Effector CD4-positive, alpha-beta T cell (primary cell): ENCODE measurements around the gene PCSK4.
A peak's percentile ranks its signal among the peaks of the same experiment; 100 is the strongest.
"Not testable (repeated sequence)": the region's sequence is repeated elsewhere in the genome, so short reads cannot be mapped to it uniquely, and the experiment has no call there.

Source experiments
- DNase-seq: peaks from one replicate; pipeline ENCODE4 v3.0.0-alpha.2; 2020

PCSK4 gene

DNA sequence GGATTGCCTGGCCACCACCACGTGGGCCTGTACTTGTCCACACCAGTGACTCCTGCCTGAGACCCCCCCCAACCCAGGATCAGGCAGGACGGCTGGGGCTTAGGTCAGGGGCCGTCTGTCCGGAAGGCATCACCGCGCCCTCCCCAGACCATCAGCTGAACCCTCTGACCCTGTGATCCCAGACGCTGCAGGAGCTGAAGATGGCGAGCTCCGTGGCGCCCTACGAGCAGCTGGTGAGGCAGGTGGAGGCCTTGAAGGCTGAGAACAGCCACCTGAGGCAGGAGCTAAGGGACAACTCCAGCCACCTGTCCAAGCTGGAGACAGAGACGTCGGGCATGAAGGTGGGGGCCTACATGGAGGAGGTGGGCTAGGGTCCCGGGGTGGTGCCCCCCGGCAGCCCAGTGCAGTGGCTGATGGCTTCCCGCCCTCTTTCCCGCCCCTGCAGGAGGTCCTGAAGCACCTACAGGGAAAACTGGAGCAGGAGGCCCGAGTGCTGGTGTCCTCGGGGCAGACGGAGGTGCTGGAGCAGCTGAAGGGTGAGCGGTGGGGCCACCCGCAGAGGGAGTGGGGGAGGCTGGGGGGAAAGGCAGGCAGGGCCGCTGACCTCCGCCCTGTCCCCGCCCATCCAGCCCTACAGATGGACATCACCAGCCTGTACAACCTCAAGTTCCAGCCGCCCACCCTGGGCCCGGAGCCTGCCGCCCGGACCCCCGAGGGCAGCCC, 37.2 kb downstream of the PCSK4 start:
- DNase-seq, result no peak

DNA sequence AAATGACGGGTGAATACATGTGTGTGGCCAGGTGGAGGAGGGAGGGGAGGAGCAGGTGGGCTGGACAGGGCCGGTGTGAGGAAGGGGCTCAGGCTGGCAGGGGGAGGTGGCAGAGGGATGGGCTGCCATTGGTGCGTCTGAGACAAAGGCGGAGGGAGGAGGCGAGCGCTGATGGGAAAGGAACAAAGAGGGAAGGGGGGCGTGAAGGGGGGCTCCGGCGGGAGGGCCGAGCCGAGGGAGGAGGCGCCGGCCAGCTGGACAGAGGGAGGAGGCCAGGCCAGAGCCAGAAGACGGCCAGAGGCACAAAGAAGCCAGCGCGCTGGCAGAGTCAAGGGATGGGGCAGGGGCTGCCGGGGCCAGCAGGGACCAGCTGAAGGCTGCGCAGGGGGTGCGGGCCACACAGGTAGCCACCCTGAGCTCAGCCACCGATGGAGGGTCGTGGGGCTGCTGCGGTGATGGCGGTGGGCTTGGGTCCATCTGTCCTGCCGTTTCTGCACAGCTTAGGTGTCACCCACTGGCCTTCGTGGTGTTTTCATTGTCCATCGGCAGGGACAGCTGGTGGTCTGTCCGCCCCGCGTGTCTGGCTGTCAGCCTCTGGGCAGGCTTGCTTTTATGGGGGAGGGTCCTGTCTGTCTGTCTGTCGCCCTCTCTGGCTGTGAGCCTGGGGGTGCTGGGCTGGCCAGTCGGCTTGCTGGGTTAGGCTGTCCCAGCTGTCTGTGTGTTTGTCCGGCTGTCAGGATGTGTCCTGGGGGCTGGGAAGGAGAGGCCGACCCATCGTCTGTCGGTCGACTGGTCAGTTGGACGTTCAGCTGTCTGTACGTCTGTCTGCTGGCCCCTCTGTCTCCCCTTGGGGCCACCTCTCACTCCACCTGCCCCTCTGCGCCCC, 38.0 kb downstream of the PCSK4 start:
- no peak for DNase-seq

DNA sequence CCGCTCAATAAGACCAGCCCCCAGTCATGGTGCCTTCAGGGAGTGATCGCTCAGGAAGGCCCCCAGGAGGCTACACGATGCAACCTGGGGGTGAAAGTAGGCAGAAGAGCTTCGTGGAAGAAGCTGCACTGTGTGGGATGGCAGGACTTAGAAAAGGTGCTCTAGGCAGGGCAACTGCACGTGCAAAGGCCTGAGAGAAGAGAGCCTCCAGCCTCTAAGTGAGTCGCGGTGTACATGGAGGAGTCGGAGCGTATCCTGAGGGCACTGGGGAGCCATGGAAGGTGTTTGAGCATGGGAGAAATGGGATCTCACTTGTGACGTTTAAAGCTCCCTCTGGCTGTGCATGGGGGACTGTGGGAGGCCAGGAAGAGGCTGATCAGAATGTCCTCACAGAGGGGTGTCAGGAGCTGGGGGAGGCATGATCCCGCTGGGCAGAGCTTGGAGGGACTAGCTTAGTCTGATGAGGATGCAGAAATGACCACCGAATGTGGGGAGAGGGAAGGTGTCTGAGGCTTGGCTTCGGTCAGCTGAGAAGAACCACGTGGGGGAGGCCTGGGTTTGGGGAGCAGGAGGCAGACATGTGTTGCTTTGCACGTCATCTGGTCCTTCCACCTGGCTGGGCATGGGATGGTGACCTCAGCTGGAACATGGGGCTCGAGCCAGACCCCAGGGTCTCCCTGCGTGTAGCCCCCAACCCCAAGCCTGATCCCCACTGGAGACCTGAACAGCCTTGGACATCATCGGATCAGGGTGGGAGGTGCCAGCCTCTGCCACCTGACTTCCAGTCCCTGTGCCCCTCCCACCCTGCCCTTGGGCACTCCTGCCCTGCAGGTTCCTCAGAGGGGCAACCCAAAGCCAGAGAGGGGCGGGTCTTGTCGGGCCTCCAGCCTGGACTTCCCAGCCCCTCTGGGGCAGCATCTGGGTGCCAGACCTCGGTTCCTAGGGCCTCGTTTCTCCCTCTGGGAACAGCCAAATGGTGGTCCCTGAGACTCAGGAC, 39.1 kb downstream of the PCSK4 start:
- DNase-seq, result no peak

DNA sequence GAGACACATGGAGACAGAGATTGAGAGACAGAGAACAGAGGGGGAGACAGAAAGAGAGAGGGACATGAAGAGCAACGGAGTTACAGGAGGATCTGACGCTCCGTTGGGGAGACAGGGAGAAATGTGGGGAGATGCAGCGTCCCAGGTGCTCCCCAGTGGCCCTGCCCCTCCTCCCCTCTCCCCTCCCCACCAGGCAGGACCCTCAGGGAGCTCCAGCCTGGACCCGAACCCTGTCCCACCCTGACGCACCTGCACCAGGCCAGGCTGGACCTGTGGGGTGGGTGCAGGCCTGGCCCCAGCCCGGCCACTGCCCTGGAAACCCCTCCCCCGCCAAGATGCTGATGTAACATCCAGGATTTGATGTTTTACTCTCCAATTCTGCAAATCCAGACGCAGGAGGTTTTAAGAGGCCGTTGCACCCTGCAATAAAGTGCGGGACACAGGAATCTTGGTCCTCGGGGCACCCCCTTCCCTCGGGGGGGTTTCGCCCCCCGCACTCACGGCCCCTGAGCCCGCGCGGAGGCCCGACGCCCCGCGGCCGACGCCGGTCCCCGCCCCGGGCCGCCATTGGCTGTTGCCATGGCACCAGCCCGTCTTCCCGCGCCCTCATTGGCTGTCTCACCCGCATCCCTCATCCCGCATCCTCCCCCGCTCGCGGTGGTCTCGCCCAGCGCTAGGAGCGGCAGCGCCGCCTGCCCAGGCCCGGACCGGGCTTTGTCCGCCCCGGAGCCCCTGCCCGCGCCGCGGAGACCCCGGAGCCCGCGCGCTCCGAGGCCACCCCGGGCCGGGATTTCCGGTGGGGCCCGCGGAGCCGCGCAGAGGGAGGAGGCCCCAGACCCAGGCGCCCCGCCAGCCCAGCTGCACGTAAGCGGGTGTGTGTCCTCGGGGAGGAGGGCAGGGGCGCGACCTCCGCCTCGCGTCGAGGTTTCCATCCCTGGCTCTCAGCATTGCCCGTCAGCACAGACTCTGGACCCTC, 40.4 kb downstream of the PCSK4 start, which contains the start of gene APC2:
Gene APC2, plus strand, starts transcription at position 655 of the 976 bp plus-strand sequence. CDS start 2,881 bp downstream, outside the sequence.
- DNase-seq, result no peak

DNA sequence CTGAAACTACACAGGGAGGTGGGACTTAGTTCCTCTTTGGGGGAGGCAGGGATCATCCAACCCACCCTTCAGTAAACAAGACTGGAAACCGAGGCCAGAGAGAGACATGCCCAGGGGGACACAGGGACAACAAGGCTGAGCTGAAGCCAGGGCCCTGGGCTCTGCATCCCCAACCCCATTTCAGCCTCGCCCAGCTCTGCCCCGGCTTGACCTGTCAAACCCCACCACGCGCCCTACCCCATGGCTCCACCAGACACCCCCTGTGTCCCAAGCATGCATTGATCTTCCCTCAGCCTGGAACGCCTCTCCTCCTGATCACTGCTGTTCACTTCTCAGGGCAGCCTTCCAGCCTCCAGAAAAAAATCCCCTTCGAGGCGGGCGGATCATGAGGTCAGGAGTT, 42.2 kb downstream of the PCSK4 start:
- no peak for DNase-seq

DNA sequence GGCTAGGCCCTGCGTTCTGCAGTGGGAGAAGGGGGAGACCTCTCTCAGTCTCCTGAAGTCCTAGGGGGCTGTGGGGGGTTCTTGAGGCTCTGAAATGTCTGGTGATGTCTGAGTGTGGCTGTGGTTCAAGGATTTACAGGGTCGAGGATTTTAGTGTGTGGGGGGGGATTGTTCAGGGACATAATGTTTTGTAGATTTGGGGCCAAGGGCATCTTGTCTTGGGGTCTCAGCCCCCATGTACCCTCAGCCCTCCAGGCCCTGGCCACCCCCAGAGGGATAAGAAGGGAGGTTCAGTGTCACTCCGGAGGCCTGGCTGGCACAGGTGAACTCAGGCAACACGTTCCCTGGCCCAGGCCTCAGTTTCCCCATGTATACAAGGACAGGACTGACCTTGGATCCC, 42.6 kb downstream of the PCSK4 start:
- DNase-seq, result no peak

DNA sequence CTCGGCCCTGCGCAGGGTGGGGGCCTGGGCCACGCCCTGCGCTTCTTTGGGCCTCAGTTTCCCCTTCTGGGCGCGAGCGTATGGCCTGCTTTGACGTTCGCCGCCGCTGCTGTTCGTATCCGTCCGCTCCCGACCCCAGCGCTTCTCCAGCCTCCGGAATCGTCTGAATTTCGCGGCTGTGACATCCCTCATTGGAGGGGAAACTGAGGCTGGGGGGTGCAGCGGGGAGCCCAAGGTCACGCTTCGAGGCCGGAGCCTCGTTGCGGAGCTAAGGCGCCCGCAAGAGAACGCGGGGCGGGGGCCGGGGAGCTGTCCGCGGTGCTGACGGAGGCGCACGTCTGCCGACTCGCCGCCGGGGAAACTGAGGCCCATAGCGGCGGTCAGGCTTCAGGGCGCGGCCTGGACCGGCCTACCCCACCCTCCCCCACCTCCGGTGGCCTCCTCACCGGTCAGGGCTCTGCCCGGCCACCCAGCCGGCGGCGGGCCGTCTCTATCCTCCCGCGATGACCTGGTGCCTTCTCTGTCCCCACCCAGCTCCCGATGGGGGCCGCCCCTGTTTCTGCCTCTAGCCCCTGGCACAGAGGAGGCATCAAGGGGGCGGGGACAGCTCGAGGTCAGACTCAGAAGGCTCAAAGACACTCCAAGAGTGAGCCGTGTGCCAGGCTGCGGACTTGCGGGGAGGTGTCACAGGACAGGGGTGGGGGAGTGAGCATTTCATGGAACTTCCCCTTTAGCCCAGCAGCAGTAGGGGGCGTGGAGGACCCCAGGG, 43.3 kb downstream of the PCSK4 start:
- peak; percentile 21 for DNase-seq

DNA sequence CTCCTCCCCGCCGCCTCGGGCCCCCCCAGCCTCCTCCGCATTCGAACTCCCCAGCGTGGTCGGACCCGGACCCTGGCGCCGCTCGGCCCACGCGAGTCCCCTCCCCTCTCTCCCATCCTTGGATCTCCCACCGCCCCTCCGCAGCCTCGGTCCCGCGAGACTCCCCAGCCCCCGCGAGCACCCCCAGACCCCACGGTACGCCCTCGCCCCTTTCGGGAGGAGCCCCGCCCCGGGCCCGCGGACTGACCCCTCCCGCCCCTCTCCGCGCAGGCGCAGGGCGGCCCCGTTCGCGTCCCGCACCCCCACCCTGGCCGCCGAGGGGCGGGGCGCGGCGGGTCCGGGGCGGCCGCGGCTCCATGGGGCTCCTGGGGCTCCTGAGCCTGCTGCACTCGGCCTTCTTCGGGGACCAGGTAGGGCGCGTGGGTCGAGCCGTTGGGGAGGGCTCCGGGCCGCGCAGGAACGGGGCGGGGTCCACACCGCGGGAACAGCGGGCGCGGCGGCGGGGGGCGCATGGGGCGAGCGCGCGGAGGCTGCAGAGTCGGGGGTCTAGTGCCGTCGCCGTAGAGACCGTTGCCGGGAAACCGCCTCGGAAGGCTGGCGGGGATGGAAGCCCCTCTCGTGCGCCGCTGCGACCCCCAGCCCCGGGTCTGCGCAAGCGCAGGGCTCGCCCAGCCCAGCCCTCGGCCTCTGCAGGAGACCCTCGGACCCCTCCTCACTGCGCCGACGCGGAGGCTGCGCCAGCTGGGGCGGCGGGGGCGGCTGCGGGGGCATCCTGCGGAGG, 44.0 kb downstream of the PCSK4 start:
- DNase-seq, result no peak

DNA sequence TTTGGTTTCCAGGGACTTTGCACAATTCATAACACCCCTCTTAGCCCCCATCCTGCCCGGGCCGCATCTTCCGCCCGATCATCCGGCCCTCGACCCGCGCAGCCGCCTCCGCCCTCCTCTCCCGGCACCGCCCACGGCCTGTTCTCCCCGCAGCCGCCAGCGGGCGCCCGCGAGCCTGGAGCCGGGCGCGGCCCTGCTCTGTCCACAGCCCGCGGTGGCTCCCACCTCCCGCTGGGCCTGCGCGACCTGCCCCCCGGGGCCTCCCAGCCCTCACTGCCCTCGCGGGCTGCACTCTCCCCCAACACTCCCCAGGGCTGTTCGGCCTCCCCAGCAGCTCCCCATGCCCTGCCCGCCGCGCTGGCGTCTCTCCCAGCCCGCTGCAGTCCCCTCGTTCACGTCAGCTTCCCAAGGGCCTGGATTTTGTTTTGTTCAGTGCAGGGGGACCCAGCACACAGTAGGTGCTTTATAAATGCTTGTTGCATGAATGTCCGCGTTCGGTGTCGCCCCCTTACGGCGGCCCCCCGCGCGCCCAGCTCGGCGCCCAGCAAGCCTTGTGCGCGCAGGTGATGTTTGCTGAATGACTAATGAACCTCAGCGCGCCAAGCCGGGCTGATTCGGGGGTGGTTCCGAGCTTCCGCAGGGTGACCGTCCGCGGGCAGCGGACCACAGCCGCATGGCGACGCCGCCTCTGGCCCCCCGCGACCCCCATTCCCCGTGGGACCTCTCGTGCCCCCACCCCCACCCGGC, 44.8 kb downstream of the PCSK4 start:
- peak; percentile 57 for DNase-seq

DNA sequence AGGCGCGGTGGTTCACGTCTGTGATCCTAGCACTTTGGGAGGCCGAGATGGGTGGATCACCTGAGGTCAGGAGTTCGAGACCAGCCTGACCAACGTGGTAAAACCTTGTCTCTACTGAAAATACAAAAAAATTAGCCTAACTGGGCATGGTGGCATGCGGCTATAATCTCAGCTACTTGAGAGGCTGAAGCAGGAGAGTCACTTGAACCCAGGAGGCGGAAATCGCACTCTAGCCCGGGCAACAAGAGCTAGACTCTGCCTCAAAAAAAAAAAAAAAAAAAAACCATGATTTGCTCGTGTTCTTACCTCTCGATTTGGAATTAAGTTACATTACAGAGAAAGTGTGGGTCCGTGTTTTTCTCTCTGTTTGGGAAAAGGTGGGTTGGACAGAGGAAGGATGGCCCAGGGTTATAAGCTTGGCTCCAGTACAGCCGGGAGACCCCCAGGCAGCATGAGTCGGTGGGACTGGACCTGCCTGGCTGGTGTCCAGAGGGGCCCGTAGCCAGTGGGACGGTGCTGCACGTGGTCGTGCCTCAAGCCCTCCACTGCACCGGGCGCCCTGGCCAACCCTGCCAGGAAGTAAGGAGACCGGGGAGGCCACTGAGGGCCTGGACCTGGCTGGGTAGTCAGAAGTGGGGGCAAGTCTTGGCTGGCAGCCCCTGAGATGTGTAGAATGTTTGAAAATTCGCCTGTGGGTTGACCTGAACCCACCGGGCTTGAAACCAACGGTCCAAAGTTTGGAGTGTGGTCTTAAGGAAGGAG, 48.3 kb downstream of the PCSK4 start:
- DNase-seq, result no peak

DNA sequence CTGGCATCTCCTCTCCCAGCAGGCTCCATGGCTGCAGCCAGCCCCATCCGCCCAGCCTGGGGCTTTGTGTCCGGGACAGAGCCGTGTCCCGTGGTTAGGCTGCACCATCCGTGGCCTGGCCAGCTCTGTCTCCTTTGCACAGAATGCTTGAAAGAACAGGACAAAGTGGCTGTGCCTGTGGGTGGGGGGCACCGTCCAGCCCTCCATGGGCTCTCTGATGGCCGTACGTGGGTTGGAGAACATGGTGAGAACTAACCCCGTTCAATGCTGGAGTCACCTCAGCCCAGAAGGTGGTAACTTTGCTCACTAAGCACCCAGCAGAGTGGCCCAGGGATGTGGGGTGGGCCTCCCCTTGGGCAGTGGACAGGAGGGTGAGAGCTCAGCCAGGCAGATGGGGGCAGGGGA, 49.1 kb downstream of the PCSK4 start:
- no peak for DNase-seq

DNA sequence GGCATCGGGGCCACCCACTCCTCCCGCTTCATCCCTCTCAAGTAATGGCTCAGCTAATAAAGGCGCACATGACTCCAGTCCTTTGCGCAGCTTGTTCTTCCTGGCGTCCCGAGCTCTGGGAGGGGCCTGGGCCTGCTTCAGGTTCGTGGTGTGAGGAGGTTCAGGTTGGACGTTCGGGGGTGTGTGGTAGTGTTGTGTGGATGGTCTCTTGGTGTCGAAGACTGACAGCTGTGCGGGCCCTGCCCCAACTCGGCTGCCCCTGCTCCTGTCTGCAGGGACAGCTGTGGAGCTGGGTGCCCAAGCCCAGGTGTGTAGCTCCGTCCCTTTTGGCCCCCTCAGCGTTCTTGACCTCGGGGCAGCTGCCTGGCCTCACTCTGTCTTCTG, 49.7 kb downstream of the PCSK4 start:
- DNase-seq, result no peak

DNA sequence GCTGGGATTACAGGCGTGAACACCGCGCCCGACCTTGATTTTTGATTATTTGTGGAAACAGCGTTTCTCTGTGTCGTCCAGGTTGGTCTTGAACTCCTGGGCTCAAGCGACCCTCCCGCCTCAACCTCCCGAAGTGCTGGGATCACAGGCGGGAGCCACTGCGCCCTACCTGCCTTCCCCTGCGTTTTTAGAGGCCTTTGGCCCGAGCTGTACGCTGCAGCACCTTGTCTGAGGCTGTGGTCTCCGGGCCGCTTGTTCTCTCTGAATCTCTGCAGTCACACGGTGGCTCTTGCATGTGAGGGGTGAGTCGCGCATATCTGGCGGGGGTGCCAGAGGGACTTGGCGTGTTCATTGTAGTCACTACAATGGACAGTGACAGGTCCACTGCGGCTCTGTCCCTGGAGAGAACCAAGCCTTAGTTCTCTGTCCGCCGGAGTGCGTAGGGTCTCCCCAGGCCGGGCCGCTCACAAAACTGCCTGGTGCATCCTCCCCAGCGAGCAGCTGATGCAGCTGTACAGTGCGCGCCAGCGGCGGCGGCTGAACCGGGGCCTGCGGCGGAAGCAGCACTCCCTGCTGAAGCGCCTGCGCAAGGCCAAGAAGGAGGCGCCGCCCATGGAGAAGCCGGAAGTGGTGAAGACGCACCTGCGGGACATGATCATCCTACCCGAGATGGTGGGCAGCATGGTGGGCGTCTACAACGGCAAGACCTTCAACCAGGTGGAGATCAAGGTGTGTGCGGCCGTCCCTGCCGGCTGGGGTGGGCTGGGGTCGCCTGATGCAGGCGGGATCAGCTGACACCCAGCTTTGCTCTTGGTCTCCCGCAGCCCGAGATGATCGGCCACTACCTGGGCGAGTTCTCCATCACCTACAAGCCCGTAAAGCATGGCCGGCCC, 50.4 kb downstream of the PCSK4 start:
- not testable (repeated sequence) for DNase-seq

DNA sequence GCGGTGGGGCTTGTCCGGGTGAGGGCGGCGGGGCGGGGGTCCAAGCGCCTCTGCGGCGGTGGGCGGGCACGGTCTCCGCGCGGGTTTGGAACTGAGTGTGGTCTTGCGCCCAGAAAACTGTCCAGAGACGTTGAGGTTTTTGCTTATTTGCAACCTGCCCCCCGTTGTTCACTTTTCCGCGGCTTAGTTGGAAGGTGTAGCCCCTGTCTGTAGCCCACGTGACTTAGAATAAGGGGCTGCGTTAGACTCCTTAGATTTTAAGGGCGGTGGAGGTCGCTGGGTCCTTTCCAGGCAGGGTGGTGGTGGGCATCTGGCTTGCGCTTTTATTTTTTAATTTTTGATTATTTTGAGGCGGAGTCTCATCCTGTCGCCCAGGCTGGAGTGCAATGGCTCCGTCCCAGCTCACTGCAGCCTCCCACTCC, 51.2 kb downstream of the PCSK4 start:
- no peak for DNase-seq

DNA sequence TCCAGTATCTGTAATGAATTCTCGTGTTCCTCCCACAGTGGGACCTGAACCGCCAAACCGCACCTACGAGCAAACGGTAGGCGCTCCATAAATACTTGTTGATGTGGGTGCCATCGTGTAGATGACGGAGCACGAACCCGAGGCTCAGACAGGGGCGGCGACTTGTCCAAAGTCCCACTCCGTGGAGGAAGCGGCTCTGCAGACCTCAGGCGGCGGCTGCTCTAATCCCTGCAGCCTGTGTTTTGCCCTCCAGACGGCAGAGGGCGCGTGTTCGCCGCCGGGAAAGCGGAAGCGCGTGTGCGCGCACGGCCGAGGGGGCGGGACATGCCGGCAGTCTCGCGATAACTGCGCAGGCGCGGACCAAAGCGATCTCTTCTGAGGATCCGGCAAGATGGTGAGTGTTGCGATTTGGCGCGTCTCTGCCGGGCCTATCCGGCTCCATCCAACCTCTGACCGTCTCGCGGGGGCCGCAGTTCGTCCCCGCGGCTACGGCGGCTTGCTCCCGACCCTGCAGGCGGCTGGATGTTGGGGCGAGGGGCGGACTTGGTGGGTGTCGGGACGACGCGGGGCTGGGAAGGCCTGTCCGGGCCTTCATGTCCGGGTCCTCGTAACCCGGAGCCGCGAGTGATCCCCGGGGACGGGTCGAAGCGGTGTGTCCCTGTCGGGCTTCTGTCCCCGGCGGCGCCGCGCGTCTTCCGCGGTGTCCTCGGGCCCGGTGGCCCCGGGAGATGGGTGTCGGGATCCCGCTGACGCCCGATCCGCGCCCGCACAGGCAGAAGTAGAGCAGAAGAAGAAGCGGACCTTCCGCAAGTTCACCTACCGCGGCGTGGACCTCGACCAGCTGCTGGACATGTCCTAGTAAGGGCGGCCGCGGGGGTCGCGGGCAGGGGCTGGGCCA, 51.9 kb downstream of the PCSK4 start, which contains the start of gene RPS15:
Gene RPS15, plus strand, starts transcription at position 362 of the 898 bp plus-strand sequence. Its CDS starts 30 bp downstream, at position 392.
- DNase-seq, result peak; percentile 94

DNA sequence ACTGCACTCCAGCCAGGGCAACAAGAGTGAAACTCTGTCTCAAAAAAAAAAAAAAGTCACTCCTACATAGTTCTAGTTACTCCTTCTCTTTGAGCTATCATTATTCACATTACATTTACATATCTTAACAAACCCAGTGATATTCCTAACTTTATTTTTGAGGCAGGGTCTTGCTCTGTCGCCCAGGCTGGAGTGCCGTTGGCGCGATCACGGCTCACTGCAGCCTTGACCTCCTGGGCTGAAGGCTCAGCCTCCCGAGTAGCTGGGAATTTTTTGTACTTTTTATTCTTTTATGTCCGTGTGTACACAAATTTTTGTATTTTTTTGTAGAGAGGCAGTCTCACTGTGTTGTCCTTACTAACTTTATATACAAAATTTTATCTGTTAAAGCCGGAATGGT, 52.5 kb downstream of the PCSK4 start:
- DNase-seq, result no peak
